NCI-H2196 (cell line): ENCODE results near the gene COX6B2.
"Not testable (repeated sequence)": the region's sequence is repeated elsewhere in the genome, so short reads cannot be mapped to it uniquely, and the experiment has no call there.

Source experiments
- DNase-seq: peaks from one replicate; lab custom pipeline; 2025; ENCODE audit not compliant: unreplicated experiment; lab: John Stamatoyannopoulos, UW

COX6B2 gene

GRCh38 chr19:55354698-55355212, at the start of gene COX6B2:
TSS of gene COX6B2 (minus strand) at chr19:55354719. CDS start at chr19:55354521, 198 bp downstream.
- no peak for DNase-seq

GRCh38 chr19:55402509-55402908, 48.0 kb upstream of the COX6B2 start:
- DNase-seq, result no peak

GRCh38 chr19:55401390-55401789, 46.9 kb upstream of the COX6B2 start:
- DNase-seq, result not testable (repeated sequence)

GRCh38 chr19:55400281-55401087, 46.0 kb upstream of the COX6B2 start:
- no peak for DNase-seq

GRCh38 chr19:55398200-55398925, 43.8 kb upstream of the COX6B2 start:
- DNase-seq, result no peak

GRCh38 chr19:55392820-55393761, 38.6 kb upstream of the COX6B2 start:
- DNase-seq, result no peak

- DNase-seq, result no peak
These were observed 37.4 kb upstream of the COX6B2 start for GRCh38 chr19:55391702-55392615.

- DNase-seq, result no peak
These were observed 36.7 kb upstream of the COX6B2 start for GRCh38 chr19:55391191-55391670.

- DNase-seq, result no peak
These were observed 36.0 kb upstream of the COX6B2 start for GRCh38 chr19:55390461-55390880.

- no peak for DNase-seq
These were observed 35.1 kb upstream of the COX6B2 start for GRCh38 chr19:55389386-55390317.

GRCh38 chr19:55387736-55388497, 33.4 kb upstream of the COX6B2 start:
- DNase-seq, result no peak

GRCh38 chr19:55386493-55386971, 32.0 kb upstream of the COX6B2 start:
- no peak for DNase-seq

GRCh38 chr19:55385724-55386492, 31.4 kb upstream of the COX6B2 start, which contains the start of gene RPL28:
TSS of gene RPL28 (plus strand) at chr19:55385932. CDS start at chr19:55386358, 426 bp downstream.
- DNase-seq, result peak; percentile 99

GRCh38 chr19:55384920-55385723, 30.6 kb upstream of the COX6B2 start:
- DNase-seq, result peak; percentile 98

GRCh38 chr19:55384131-55384919, 29.8 kb upstream of the COX6B2 start, which contains the start of gene TMEM238:
TSS of gene TMEM238 (minus strand) at chr19:55384292. CDS start at chr19:55384259, 33 bp downstream.
- DNase-seq, result peak; percentile 61
